ENCODE results near the gene PARD3B. TPM values are rescaled to one million over a fixed set of nuclear protein-coding genes. Genes with fewer than 3 reads are reported as not detected.

PARD3B gene
- total and polyA plus RNA-seq, 12 donors, result 0.46 to 12.4 (median 8.3) TPM

DNA sequence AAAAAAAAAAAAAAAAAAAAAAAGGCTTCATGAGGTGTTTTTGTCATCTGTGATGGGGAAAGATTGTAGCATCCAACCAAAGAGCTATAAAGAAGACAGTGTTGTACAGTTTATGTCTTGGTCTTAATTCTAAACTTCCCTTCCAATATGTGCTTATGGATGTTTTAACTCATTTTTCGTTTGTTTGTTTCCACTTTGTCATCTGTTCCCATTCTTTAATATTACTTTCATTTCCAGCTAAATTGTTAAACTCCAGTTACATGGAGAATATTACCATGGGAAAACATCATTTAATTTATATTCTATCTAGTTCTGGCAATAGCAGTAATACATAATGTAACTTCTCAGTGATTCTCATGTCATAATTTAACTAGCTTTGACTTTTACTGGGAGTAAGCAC lies 792.9 kb downstream of the PARD3B start:
- TF ChIP-seq CTCF (IDR thresholded peaks at IDR 0.05), result no peak
- ATAC-seq (no peak), DNase-seq (no peak)
- no peaks in the 10 kb centered on the region for H3K27me3 ChIP-seq
- peaks cover 0 to 4% (median 0%) of the 10 kb centered on the region in 11 donors for H3K9me3 ChIP-seq
- H3K4me1 ChIP-seq, result no peaks in the 10 kb centered on the region
- 93 to 97% methylated on average over 1 of the region's 1 CpG for WGBS, 2 donors
- intact Hi-C loops (cut with DNase I), result no loop called here
- no peaks in the 10 kb centered on the region for H3K36me3 ChIP-seq
- no peak overlapping the region for H3K27ac ChIP-seq
- H3K4me3 ChIP-seq, result no peak overlapping the region

GRCh38 chr2:205343103-205343502 lies 797.8 kb downstream of the PARD3B start:
- Histone ChIP-seq H3K4me1 (no peaks in the 10 kb centered on the region), H3K9me3 (peaks cover 0 to 4% (median 0%) of the 10 kb centered on the region in 11 donors), H3K36me3 (no peaks in the 10 kb centered on the region), H3K27me3 (no peaks in the 10 kb centered on the region), H3K4me3 (no peak overlapping the region), H3K27ac (no peak overlapping the region)
- TF ChIP-seq CTCF (IDR thresholded peaks at IDR 0.05), result no peak
- WGBS, 2 donors, result 64 to 65% methylated on average over 4 of the region's 4 CpGs
- no peak for ATAC-seq
- intact Hi-C loops (cut with DNase I), result no loop called here
- DNase-seq, result no peak

DNA sequence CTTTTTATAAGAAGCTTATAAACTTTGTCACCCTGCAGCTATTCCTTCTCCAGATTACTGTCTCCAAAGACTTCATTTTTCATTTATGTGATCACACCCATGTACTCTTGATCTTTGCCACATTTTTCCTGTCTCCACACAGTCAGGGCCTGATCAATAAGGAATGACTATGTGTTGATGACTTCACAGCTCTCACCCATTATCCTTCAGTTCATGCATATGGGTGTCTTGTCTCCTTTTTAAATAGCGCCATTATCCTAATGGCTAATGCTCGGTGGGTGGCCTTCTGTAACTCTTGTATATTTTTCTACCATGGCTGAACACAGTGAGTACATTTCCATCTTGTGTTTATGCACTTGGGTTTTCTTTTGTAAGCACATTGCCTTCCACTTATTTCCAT lies 801.4 kb downstream of the PARD3B start:
- H3K27ac ChIP-seq, result no peak overlapping the region
- H3K4me1 ChIP-seq, result no peaks in the 10 kb centered on the region
- H3K36me3 ChIP-seq, result no peaks in the 10 kb centered on the region
- no peak for TF ChIP-seq CTCF (IDR thresholded peaks at IDR 0.05)
- ATAC-seq (no peak), DNase-seq (no peak)
- no peaks in the 10 kb centered on the region for H3K9me3 ChIP-seq
- no peak overlapping the region for H3K4me3 ChIP-seq
- no peaks in the 10 kb centered on the region for H3K27me3 ChIP-seq
- 99 to 100% methylated on average over 2 of the region's 2 CpGs for WGBS, 2 donors
- intact Hi-C loops (cut with DNase I), result no loop called here

DNA sequence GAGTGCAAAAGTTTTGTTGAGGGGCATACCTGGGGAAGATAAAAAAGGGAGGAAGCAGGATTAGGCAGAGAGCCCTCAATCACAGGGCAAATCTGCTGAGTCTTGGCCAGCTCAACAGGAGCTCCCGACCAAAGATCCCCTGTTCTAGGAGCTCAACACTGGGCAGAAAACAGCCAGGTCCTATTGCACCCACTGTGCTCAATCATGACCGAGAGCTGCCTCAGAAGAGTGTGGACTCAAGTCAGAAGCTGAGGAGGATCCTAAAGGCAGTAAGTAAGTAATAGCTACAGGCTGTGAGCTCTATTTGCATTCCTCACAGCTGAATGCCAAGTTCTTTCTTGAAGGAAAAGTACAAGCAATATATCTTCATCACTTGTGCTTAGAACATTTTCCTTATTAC lies 802.6 kb downstream of the PARD3B start:
- TF ChIP-seq CTCF (IDR thresholded peaks at IDR 0.05), result no peak
- no peaks in the 10 kb centered on the region for H3K4me1 ChIP-seq
- H3K9me3 ChIP-seq, result no peaks in the 10 kb centered on the region
- no peaks in the 10 kb centered on the region for H3K36me3 ChIP-seq
- ATAC-seq, result no peak
- no peak overlapping the region for H3K4me3 ChIP-seq
- H3K27me3 ChIP-seq, result no peaks in the 10 kb centered on the region
- intact Hi-C loops (cut with DNase I), result no loop called here
- 74 to 87% methylated on average over 2 of the region's 2 CpGs for WGBS, 2 donors
- no peak for DNase-seq
- H3K27ac ChIP-seq, result no peak overlapping the region

GRCh38 chr2:205352094-205352493 lies 806.8 kb downstream of the PARD3B start:
- H3K36me3 ChIP-seq, result no peaks in the 10 kb centered on the region
- no peak overlapping the region for H3K4me3 ChIP-seq
- intact Hi-C loops (cut with DNase I), result no loop called here
- H3K4me1 ChIP-seq, result no peaks in the 10 kb centered on the region
- ATAC-seq (no peak), DNase-seq (no peak)
- no peaks in the 10 kb centered on the region for H3K9me3 ChIP-seq
- H3K27me3 ChIP-seq, result no peaks in the 10 kb centered on the region
- no peak for TF ChIP-seq CTCF (IDR thresholded peaks at IDR 0.05)
- 90 to 91% methylated on average over 3 of the region's 3 CpGs for WGBS, 2 donors
- no peak overlapping the region for H3K27ac ChIP-seq

All from heart right ventricle (tissue), 16 donors.